Fibroblast of lung (primary cell): ENCODE results near the gene ASAP2. TPM values are rescaled to one million over a fixed set of nuclear protein-coding genes. Genes with fewer than 3 reads are reported as not detected.
A peak's percentile ranks its signal among the peaks of the same experiment; 100 is the strongest.

Experiments
- DNase-seq, 2 donors: peaks; one replicate each; pipeline versions ENCODE4 v3.0.0 to v3.0.0-alpha.2; 2010; ENCODE audit warnings: low read depth in 2 of 2
- H2AFZ ChIP-seq: 2 replicates; pipeline ENCODE4 v1.5.1; 2012; ENCODE audit warnings: low read length, control low read depth, inconsistent platforms
- H3K27ac ChIP-seq: 2 replicates; pipeline ENCODE4 v1.5.1; 2011; ENCODE audit warnings: low read length, control low read depth; ENCODE audit not compliant: insufficient read depth
- H3K27me3 ChIP-seq: 2 replicates; pipeline ENCODE4 v1.5.1; 2011; ENCODE audit warnings: mild to moderate bottlenecking, low read length; ENCODE audit not compliant: control insufficient read depth, insufficient read depth
- H3K36me3 ChIP-seq: 2 replicates; pipeline ENCODE4 v1.5.1; 2011; ENCODE audit warnings: low read length; ENCODE audit not compliant: control insufficient read depth, insufficient read depth
- H3K4me1 ChIP-seq: 2 replicates; pipeline ENCODE4 v1.5.1; 2011; ENCODE audit warnings: low read length; ENCODE audit not compliant: control insufficient read depth, insufficient read depth; ENCODE audit errors: extremely low read depth
- H3K4me2 ChIP-seq: 2 replicates; pipeline ENCODE4 v1.5.1; 2011; ENCODE audit warnings: low read length, control low read depth; ENCODE audit not compliant: insufficient read depth; ENCODE audit errors: extremely low read depth
- H3K4me3 ChIP-seq, 4 experiments: fragments of 200-600 bp in 1 of 4; sonication (generic) in 1 of 4; replicated peaks in 1 of 4; 2 replicates each; pipeline ENCODE4 v1.5.1; 2011 to 2016; ENCODE audit warnings: low read length in 4 of 4, low read depth in 3 of 4, mild to moderate bottlenecking in 3 of 4, control low read depth in 2 of 4, inconsistent platforms in 1 of 4, mixed read lengths in 1 of 4; ENCODE audit not compliant: insufficient read depth in 1 of 4; ENCODE audit errors: control extremely low read depth in 1 of 4
- H3K79me2 ChIP-seq: 2 replicates; pipeline ENCODE4 v1.5.1; 2012; ENCODE audit warnings: mild to moderate bottlenecking, low read length, inconsistent platforms; ENCODE audit not compliant: control insufficient read depth, insufficient read depth
- H3K9ac ChIP-seq: 2 replicates; pipeline ENCODE4 v1.5.1; 2011; ENCODE audit warnings: mild to moderate bottlenecking, low read length, control low read depth; ENCODE audit not compliant: insufficient read depth
- H3K9me3 ChIP-seq: 2 replicates; pipeline ENCODE4 v1.5.1; 2012; ENCODE audit warnings: low read depth, low read length; ENCODE audit not compliant: control insufficient read depth, insufficient read depth
- H4K20me1 ChIP-seq: 2 replicates; pipeline ENCODE4 v1.5.1; 2011; ENCODE audit warnings: low read length; ENCODE audit not compliant: control insufficient read depth, insufficient read depth; ENCODE audit errors: extremely low read depth
- EZH2 ChIP-seq: IDR thresholded peaks from 2 replicates; pipeline ENCODE4 v1.5.1; 2012; ENCODE audit warnings: low read length, control low read depth, mild to moderate bottlenecking; ENCODE audit errors: missing control alignments
- polyA plus RNA-seq, 2 donors: library from polyadenylated mRNA; depleted of rRNA in 1 of 2; stranded (reverse) in 1 of 2; unstranded in 1 of 2; fragments of >200 nt; gene quantifications; 2 replicates each; pipeline ENCODE4 v1.2.1, GENCODE V29; 2011 to 2012; ENCODE audit warnings: missing spikeins in 1 of 2
- total RNA-seq: library from RNA; depleted of rRNA; stranded (reverse); fragments of >200 nt; gene quantifications from 2 replicates; pipeline ENCODE4 v1.2.1, GENCODE V29; 2014
- TF ChIP-seq, protein P1 (sequence below), 2 donors: IDR thresholded peaks in 1 of 2; conservative IDR thresholded peaks in 1 of 2; 1 replicate in 1 of 2; 2 replicates in 1 of 2; pipeline ENCODE4 v1.5.1; 2011 to 2012; ENCODE audit warnings: low read length in 2 of 2, control low read depth in 1 of 2, inconsistent platforms in 1 of 2, low read depth in 1 of 2, mild to moderate bottlenecking in 1 of 2

ASAP2 gene
- total and polyA plus RNA-seq, 2 donors (not counting 1 experiment from before 2014, with no cell fraction given) = 19.2 to 19.9 TPM

DNA sequence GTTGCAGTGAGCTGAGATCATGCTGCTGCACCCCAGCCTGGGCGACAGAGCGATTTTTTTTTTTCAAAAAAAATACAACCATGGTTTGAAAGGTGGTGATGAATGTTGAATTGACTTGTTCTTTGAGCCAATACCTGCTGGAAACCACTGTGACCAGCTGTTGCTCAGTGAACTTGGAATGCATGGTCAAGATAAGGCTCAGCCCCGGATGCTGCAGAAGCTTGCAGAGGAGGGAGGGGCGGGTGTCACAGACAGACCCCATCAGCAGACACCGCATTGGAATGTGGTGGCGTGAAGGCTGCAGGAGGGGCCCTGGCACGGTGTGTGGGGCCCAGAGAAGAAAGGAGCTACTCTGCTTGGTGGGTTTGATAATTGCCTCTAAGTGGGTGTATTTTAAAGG lies 125.1 kb downstream of the ASAP2 start:
- TF ChIP-seq, protein P1, sequence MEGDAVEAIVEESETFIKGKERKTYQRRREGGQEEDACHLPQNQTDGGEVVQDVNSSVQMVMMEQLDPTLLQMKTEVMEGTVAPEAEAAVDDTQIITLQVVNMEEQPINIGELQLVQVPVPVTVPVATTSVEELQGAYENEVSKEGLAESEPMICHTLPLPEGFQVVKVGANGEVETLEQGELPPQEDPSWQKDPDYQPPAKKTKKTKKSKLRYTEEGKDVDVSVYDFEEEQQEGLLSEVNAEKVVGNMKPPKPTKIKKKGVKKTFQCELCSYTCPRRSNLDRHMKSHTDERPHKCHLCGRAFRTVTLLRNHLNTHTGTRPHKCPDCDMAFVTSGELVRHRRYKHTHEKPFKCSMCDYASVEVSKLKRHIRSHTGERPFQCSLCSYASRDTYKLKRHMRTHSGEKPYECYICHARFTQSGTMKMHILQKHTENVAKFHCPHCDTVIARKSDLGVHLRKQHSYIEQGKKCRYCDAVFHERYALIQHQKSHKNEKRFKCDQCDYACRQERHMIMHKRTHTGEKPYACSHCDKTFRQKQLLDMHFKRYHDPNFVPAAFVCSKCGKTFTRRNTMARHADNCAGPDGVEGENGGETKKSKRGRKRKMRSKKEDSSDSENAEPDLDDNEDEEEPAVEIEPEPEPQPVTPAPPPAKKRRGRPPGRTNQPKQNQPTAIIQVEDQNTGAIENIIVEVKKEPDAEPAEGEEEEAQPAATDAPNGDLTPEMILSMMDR (conservative IDR thresholded peaks at IDR 0.05 in 1 of 2, IDR thresholded peaks at IDR 0.05 in 1 of 2; ENCODE audit: low read depth in 1 of 2, low read length in 2 of 2) = no peak
- no peak for TF ChIP-seq EZH2
- peak; percentile 42 to 97 for DNase-seq

DNA sequence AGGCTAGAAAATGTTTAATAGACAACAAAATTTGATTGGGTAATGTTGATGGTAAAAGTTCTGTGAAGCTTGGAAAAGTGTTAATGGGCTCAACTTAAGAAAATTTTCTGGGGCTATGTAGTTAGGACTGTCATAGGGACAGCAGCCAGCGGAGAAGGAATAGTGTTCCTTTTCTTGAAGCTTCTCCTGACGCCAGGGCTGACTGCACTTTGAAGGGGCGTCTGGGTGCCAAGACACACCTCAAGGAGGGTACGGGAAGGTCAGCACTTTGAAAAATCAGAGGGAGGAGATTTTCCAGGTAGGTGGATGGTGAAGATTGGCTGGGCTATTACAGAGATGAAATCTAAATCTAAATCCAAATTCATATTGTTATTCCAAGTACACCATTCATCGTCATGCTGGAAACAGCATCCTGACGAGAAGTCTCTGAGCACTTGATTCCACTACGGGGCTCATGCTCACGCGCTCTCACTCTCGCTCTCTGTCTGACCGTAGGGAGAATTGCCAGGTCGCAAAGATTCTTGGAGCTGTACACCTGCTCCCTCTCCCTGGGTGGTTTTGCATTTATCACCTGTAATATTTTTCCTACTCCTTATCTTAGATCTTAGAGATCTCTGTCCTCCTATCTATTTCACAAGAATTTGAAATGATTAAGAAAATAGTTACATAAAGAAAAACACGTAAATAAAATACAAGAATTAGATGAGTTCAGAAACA lies 125.7 kb downstream of the ASAP2 start:
- peaks cover 8% of the 10 kb centered on the region for H3K4me1 ChIP-seq
- H3K4me3 ChIP-seq = no peak overlapping the region
- H2AFZ ChIP-seq = no peak overlapping the region
- H4K20me1 ChIP-seq = no peaks in the 10 kb centered on the region
- no peak for TF ChIP-seq EZH2
- TF ChIP-seq, protein P1 (conservative IDR thresholded peaks at IDR 0.05 in 1 of 2, IDR thresholded peaks at IDR 0.05 in 1 of 2; ENCODE audit: low read depth in 1 of 2, low read length in 2 of 2) = no peak
- H3K27ac ChIP-seq = no peak overlapping the region
- no peaks in the 10 kb centered on the region for H3K79me2 ChIP-seq
- no peaks in the 10 kb centered on the region for H3K27me3 ChIP-seq
- H3K36me3 ChIP-seq = peaks cover 2% of the 10 kb centered on the region
- H3K4me2 ChIP-seq = no peak overlapping the region
- DNase-seq = no peak
- H3K9me3 ChIP-seq = no peaks in the 10 kb centered on the region
- no peak overlapping the region for H3K9ac ChIP-seq

More for the DNA sequence above, 125.1 kb downstream of the ASAP2 start:
- H3K36me3 ChIP-seq = peaks cover 2% of the 10 kb centered on the region
- H2AFZ ChIP-seq = no peak overlapping the region
- H3K27me3 ChIP-seq = no peaks in the 10 kb centered on the region
- no peak overlapping the region for H3K4me2 ChIP-seq
- H3K79me2 ChIP-seq = no peaks in the 10 kb centered on the region
- H3K27ac ChIP-seq = no peak overlapping the region
- H3K4me3 ChIP-seq = no peak overlapping the region
- no peaks in the 10 kb centered on the region for H4K20me1 ChIP-seq
- H3K9ac ChIP-seq = no peak overlapping the region
- H3K9me3 ChIP-seq = no peaks in the 10 kb centered on the region
- H3K4me1 ChIP-seq = peaks cover 3% of the 10 kb centered on the region

DNA sequence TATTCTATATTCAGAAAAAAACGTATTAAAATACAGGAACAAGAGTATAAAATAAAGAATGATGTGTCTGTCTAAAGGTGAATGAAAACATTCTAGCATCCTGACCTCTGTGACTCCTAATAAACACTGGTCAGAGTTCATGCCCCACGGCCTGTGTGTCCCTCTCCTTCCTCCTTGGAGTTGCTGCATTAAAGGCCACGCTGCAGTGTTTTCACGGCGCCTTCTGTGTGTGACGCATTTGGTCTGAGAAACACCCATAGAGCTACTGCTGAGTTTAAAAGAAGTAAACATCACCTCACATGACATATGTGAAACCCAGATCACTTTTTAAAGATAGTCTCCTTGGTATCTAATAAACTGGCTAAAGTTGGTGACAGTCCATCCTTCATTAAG lies 126.2 kb downstream of the ASAP2 start:
- TF ChIP-seq EZH2 = no peak
- TF ChIP-seq, protein P1 (conservative IDR thresholded peaks at IDR 0.05 in 1 of 2, IDR thresholded peaks at IDR 0.05 in 1 of 2; ENCODE audit: low read depth in 1 of 2, low read length in 2 of 2) = no peak
- H3K9ac ChIP-seq = no peak overlapping the region
- H3K4me2 ChIP-seq = no peak overlapping the region
- no peaks in the 10 kb centered on the region for H3K27me3 ChIP-seq
- H3K79me2 ChIP-seq = no peaks in the 10 kb centered on the region
- no peaks in the 10 kb centered on the region for H3K9me3 ChIP-seq
- H3K4me1 ChIP-seq = peaks cover 8% of the 10 kb centered on the region
- no peak for DNase-seq
- H4K20me1 ChIP-seq = no peaks in the 10 kb centered on the region
- no peak overlapping the region for H3K4me3 ChIP-seq
- H2AFZ ChIP-seq = no peak overlapping the region
- H3K36me3 ChIP-seq = peaks cover 2% of the 10 kb centered on the region
- no peak overlapping the region for H3K27ac ChIP-seq
